GM19351 (cell line): ENCODE data around the gene HOXA7.

Source experiments
- ATAC-seq: cut with Tn5 transposase; IDR thresholded peaks from one replicate; pipeline ENCODE4 v1.9.1; 2021; ENCODE audit warnings: mild to moderate bottlenecking, moderate library complexity; ENCODE audit not compliant: unreplicated experiment

HOXA7 gene

GRCh38 chr7:27123007-27123476 is 33.4 kb downstream of the HOXA7 start:
- no peak for ATAC-seq

GRCh38 chr7:27122077-27122910 is 34.2 kb downstream of the HOXA7 start:
- no peak for ATAC-seq

- no peak for ATAC-seq
Observed at GRCh38 chr7:27121684-27122076, 34.8 kb downstream of the HOXA7 start.

- ATAC-seq = no peak
Observed at GRCh38 chr7:27119412-27119911, 37.0 kb downstream of the HOXA7 start.

- ATAC-seq = no peak
Observed at GRCh38 chr7:27118580-27118979, 37.9 kb downstream of the HOXA7 start.

GRCh38 chr7:27117887-27118491 is 38.5 kb downstream of the HOXA7 start:
- ATAC-seq = no peak

- ATAC-seq = no peak
Observed at GRCh38 chr7:27116962-27117886, 39.3 kb downstream of the HOXA7 start.

GRCh38 chr7:27116031-27116961 is 40.2 kb downstream of the HOXA7 start:
- ATAC-seq = no peak

GRCh38 chr7:27115221-27116026 is 41.1 kb downstream of the HOXA7 start:
- ATAC-seq = no peak

- ATAC-seq = no peak
Observed at GRCh38 chr7:27114881-27115220, 41.6 kb downstream of the HOXA7 start.

- ATAC-seq = no peak
Observed at GRCh38 chr7:27113991-27114769, 42.3 kb downstream of the HOXA7 start.

- no peak for ATAC-seq
Observed at GRCh38 chr7:27112955-27113949, 43.2 kb downstream of the HOXA7 start.

GRCh38 chr7:27112361-27112760 is 44.1 kb downstream of the HOXA7 start:
- no peak for ATAC-seq

- no peak for ATAC-seq
Observed at GRCh38 chr7:27111751-27112277, 44.7 kb downstream of the HOXA7 start.

GRCh38 chr7:27111042-27111750 is 45.3 kb downstream of the HOXA7 start:
- ATAC-seq = no peak
